Hypothalamus (tissue), 51 donors: Measurements from ENCODE around the gene KDM4D.
A peak's percentile ranks its signal among the peaks of the same experiment; 100 is the strongest.
"Not testable (repeated sequence)": the region's sequence is repeated elsewhere in the genome, so short reads cannot be mapped to it uniquely, and the experiment has no call there.

Experiments used
- DNase-seq, 51 donors: peaks; one replicate each; lab custom pipeline; 2025; lab: John Stamatoyannopoulos, UW

Gene KDM4D

GRCh38 chr11:94973099-94973968, at the start of gene KDM4D, which contains the start of gene CWC15:
TSS of gene KDM4D (plus strand) at chr11:94973709. CDS start at chr11:94997373, 23,664 bp downstream.
TSS of gene CWC15 (minus strand) at chr11:94973556. CDS start at chr11:94972185, 1,371 bp downstream.
- DNase-seq: peak; percentile 64 to 96 (median 90)

GRCh38 chr11:94924171-94924572, 49.3 kb upstream of the KDM4D start:
- no peak for DNase-seq

- DNase-seq: no peak
Observed at GRCh38 chr11:94924612-94925011, 48.9 kb upstream of the KDM4D start.

GRCh38 chr11:94925422-94926270, 47.9 kb upstream of the KDM4D start:
- no peak for DNase-seq

GRCh38 chr11:94926271-94926625, 47.3 kb upstream of the KDM4D start:
- DNase-seq: no peak

GRCh38 chr11:94926698-94927237, 46.7 kb upstream of the KDM4D start:
- peak in 30 of 51 donors; percentile 3 to 65 (median 27) for DNase-seq

- DNase-seq: no peak
Observed at GRCh38 chr11:94928117-94928990, 45.2 kb upstream of the KDM4D start.

GRCh38 chr11:94932072-94932471, 41.4 kb upstream of the KDM4D start:
- not testable (repeated sequence) for DNase-seq

GRCh38 chr11:94932503-94932902, 41.0 kb upstream of the KDM4D start:
- DNase-seq: no peak

GRCh38 chr11:94933223-94934130, 40.0 kb upstream of the KDM4D start:
- no peak for DNase-seq

- DNase-seq: peak in 18 of 51 donors; percentile 7 to 45 (median 18)
Observed at GRCh38 chr11:94934362-94934761, 39.1 kb upstream of the KDM4D start.

GRCh38 chr11:94934846-94935245, 38.7 kb upstream of the KDM4D start:
- no peak for DNase-seq

- DNase-seq: no peak
Observed at GRCh38 chr11:94938095-94939055, 35.1 kb upstream of the KDM4D start.

- DNase-seq: no peak
Observed at GRCh38 chr11:94939346-94939745, 34.2 kb upstream of the KDM4D start.

GRCh38 chr11:94941131-94941530, 32.4 kb upstream of the KDM4D start:
- DNase-seq: no peak

GRCh38 chr11:94946812-94947211, 26.7 kb upstream of the KDM4D start:
- DNase-seq: no peak

- no peak for DNase-seq
Observed at GRCh38 chr11:94948070-94948617, 25.4 kb upstream of the KDM4D start.

- no peak for DNase-seq
Observed at GRCh38 chr11:94954753-94955152, 18.8 kb upstream of the KDM4D start.
